ENCODE measurements around the gene TMEM132E.

DNA sequence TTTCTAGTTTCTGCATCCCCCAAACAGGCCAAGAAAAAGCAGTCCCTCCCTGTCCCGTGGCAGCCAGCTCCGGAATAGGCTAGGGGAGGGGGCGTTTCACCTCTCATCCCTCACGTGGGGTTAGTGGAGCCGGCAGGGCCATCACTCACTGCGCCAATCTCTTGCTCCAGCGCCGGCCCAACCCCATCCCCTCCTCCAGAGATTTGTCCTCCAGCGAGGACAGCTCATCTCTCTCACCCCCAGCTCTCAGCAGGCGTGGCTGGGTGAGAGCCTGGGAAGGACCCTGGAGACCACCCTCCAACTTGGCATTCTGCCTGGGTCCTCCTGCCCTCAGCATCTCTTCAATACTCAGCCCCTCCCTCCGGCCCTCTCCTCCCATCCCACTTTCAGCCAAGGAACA is 74.1 kb downstream of the TMEM132E start:
- TF ChIP-seq, protein P1, sequence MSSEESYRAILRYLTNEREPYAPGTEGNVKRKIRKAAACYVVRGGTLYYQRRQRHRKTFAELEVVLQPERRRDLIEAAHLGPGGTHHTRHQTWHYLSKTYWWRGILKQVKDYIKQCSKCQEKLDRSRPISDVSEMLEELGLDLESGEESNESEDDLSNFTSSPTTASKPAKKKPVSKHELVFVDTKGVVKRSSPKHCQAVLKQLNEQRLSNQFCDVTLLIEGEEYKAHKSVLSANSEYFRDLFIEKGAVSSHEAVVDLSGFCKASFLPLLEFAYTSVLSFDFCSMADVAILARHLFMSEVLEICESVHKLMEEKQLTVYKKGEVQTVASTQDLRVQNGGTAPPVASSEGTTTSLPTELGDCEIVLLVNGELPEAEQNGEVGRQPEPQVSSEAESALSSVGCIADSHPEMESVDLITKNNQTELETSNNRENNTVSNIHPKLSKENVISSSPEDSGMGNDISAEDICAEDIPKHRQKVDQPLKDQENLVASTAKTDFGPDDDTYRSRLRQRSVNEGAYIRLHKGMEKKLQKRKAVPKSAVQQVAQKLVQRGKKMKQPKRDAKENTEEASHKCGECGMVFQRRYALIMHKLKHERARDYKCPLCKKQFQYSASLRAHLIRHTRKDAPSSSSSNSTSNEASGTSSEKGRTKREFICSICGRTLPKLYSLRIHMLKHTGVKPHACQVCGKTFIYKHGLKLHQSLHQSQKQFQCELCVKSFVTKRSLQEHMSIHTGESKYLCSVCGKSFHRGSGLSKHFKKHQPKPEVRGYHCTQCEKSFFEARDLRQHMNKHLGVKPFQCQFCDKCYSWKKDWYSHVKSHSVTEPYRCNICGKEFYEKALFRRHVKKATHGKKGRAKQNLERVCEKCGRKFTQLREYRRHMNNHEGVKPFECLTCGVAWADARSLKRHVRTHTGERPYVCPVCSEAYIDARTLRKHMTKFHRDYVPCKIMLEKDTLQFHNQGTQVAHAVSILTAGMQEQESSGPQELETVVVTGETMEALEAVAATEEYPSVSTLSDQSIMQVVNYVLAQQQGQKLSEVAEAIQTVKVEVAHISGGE (CRISPR knock-in tag; IDR thresholded peaks at IDR 0.05), result no peak
- TF ChIP-seq FOXM1 (IDR thresholded peaks at IDR 0.05; ENCODE audit: low read depth, low read length) (no peak), GABPA (IDR thresholded peaks at IDR 0.05; ENCODE audit: low read depth) (no peak), POLR2A (IDR thresholded peaks at IDR 0.05; ENCODE audit: low read depth, low read length) (no peak), SMAD1 (IDR thresholded peaks at IDR 0.05; ENCODE audit: low read depth, partially characterized antibody) (no peak), SIN3A (IDR thresholded peaks at IDR 0.05; ENCODE audit: low read depth, low read length) (no peak), TAF1 (IDR thresholded peaks at IDR 0.05; ENCODE audit: borderline replicate concordance, low read depth, low read length) (no peak)
- TF ChIP-seq, protein P2, sequence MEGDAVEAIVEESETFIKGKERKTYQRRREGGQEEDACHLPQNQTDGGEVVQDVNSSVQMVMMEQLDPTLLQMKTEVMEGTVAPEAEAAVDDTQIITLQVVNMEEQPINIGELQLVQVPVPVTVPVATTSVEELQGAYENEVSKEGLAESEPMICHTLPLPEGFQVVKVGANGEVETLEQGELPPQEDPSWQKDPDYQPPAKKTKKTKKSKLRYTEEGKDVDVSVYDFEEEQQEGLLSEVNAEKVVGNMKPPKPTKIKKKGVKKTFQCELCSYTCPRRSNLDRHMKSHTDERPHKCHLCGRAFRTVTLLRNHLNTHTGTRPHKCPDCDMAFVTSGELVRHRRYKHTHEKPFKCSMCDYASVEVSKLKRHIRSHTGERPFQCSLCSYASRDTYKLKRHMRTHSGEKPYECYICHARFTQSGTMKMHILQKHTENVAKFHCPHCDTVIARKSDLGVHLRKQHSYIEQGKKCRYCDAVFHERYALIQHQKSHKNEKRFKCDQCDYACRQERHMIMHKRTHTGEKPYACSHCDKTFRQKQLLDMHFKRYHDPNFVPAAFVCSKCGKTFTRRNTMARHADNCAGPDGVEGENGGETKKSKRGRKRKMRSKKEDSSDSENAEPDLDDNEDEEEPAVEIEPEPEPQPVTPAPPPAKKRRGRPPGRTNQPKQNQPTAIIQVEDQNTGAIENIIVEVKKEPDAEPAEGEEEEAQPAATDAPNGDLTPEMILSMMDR (IDR thresholded peaks at IDR 0.05 in 2 of 3, conservative IDR thresholded peaks at IDR 0.05 in 1 of 3; ENCODE audit: control insufficient read depth in 2 of 3, extremely low read depth in 1 of 3, insufficient read depth in 1 of 3, low read depth in 3 of 3, low read length in 3 of 3), result no peak
- TF ChIP-seq, protein P3, sequence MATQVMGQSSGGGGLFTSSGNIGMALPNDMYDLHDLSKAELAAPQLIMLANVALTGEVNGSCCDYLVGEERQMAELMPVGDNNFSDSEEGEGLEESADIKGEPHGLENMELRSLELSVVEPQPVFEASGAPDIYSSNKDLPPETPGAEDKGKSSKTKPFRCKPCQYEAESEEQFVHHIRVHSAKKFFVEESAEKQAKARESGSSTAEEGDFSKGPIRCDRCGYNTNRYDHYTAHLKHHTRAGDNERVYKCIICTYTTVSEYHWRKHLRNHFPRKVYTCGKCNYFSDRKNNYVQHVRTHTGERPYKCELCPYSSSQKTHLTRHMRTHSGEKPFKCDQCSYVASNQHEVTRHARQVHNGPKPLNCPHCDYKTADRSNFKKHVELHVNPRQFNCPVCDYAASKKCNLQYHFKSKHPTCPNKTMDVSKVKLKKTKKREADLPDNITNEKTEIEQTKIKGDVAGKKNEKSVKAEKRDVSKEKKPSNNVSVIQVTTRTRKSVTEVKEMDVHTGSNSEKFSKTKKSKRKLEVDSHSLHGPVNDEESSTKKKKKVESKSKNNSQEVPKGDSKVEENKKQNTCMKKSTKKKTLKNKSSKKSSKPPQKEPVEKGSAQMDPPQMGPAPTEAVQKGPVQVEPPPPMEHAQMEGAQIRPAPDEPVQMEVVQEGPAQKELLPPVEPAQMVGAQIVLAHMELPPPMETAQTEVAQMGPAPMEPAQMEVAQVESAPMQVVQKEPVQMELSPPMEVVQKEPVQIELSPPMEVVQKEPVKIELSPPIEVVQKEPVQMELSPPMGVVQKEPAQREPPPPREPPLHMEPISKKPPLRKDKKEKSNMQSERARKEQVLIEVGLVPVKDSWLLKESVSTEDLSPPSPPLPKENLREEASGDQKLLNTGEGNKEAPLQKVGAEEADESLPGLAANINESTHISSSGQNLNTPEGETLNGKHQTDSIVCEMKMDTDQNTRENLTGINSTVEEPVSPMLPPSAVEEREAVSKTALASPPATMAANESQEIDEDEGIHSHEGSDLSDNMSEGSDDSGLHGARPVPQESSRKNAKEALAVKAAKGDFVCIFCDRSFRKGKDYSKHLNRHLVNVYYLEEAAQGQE (IDR thresholded peaks at IDR 0.05; ENCODE audit: low read depth, low read length), result no peak

All from GM12878 (cell line).